ENCODE results near the gene TNIK.
"Not testable (repeated sequence)": the region's sequence is repeated elsewhere in the genome, so short reads cannot be mapped to it uniquely, and the experiment has no call there.

Gene TNIK

GRCh38 chr3:171311784-171312183 is 148.4 kb downstream of the TNIK start:
- no peak for DNase-seq (ENCODE audit: low read depth)

DNA sequence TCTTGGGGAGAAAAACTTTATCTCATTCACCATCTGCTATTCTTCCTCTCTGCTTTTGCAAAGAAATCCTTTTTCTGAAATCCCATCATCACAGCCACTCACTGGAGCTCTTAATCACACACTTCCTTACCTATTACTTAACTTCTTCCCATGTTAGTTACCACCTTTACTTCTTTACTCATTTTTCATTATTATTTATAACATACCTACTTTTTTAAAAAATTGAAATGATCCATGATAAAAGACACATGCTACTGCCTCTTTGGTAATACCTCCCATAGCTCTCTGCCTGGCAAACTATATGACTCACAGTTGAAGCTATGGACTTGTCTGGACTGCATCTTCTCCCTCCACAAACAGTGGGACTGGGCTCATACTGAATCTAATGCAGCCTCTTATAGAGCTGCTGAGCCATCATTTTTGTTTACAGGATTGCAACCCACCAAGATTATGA is 150.3 kb downstream of the TNIK start:
- DNase-seq (ENCODE audit: low read depth) = no peak

- no peak for DNase-seq (ENCODE audit: low read depth)
Observed at GRCh38 chr3:171307988-171308387, 152.2 kb downstream of the TNIK start.

- DNase-seq (ENCODE audit: low read depth) = no peak
Observed at GRCh38 chr3:171307046-171307585, 153.1 kb downstream of the TNIK start.

- DNase-seq (ENCODE audit: low read depth) = no peak
Observed at GRCh38 chr3:171306631-171307030, 153.6 kb downstream of the TNIK start.

DNA sequence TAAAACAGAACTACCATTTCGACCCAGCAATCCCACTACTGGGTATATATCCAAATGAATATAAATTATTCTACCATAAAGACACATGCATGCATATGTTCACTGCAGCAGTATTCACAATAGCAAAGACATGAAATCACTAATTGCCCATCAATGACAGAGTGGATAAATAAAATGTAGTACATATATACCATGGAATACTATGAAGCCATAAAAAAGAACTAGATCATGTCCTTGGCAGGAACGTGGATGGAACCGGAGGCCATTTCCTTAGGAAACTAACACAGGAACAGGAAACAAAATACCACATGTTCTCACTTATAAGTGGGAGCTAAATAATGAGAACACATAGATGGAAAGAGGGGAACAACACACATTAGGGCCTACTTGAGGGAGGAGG is 154.4 kb downstream of the TNIK start:
- not testable (repeated sequence) for DNase-seq (ENCODE audit: low read depth)

DNA sequence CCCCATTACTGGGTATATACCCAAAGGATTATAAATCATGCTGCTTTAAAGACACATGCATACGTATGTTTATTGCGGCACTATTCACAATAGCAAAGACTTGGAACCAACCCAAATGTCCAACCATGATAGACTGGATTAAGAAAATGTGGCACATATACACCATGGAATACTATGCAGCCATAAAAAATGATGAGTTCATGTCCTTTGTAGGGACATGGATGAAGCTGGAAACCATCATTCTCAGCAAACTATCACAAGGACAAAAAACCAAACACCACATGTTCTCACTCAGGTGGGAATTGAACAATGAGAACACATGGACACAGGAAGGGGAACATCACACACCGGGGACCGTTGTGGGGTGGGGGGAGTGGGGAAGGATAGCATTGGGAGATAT is 155.7 kb downstream of the TNIK start:
- DNase-seq (ENCODE audit: low read depth) = not testable (repeated sequence)

DNA sequence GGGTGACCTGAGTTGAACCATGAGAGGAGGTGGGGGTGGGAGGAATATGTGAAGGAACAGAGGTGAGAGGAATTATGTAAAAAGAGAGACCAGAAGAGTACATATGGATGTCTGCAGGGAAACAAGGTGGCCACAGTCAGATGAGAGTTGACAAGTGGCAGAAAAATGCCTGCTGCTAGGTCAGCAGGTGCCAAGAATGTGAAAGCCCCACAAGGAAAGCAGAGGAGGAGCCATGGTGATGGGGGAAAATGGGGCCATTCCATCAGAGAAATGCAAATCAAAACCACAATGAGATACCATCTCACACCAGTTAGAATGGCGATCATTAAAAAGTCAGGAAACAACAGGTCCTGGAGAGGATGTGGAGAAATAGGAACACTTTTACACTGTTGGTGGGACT is 156.2 kb downstream of the TNIK start:
- not testable (repeated sequence) for DNase-seq (ENCODE audit: low read depth)

DNA sequence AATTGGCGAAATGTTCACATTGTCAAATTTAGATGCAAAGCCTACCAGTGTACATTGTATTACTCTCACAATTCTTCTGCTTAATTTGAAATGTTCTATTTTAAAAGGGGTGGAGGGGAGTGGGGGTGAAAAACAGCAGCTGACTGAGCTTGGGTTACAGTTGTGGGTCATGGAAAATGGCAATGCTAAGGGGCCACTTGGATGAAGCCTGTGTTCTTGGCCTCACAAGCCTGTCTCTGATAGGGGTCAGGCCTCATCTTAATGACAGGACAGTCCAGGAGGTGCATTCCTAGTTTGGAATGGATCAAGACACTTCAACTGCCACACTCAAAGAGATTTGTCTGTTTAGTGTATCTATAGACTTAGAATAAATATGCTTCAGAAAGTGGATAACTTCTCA is 158.2 kb downstream of the TNIK start:
- DNase-seq (ENCODE audit: low read depth) = no peak

- DNase-seq (ENCODE audit: low read depth) = no peak
Observed at GRCh38 chr3:171301002-171301401, 159.2 kb downstream of the TNIK start.

- DNase-seq (ENCODE audit: low read depth) = no peak
Observed at GRCh38 chr3:171297951-171298350, 162.3 kb downstream of the TNIK start.

DNA sequence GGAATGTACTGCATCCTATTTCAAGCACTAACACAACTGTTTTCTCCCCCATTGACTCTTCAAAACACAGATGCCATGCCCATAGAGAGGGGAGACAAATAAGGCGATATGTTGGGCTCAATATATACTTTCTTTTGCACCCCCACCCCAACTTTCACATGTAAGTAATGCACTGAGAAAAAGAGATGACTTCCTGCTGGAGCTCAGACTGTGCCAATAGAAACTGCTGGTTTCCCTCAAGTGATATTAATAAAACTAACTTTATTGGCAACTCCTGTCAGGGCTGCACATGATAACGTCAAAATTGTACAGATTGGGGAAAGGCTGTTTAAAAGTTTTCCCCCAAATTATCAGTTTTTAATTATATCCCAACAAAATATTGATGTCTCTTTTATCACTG is 163.0 kb downstream of the TNIK start:
- no peak for DNase-seq (ENCODE audit: low read depth)

GRCh38 chr3:171295484-171296373 is 164.5 kb downstream of the TNIK start:
- no peak for DNase-seq (ENCODE audit: low read depth)

- no peak for DNase-seq (ENCODE audit: low read depth)
Observed at GRCh38 chr3:171293142-171293782, 166.9 kb downstream of the TNIK start.

GRCh38 chr3:171290680-171291079 is 169.5 kb downstream of the TNIK start:
- no peak for DNase-seq (ENCODE audit: low read depth)

DNA sequence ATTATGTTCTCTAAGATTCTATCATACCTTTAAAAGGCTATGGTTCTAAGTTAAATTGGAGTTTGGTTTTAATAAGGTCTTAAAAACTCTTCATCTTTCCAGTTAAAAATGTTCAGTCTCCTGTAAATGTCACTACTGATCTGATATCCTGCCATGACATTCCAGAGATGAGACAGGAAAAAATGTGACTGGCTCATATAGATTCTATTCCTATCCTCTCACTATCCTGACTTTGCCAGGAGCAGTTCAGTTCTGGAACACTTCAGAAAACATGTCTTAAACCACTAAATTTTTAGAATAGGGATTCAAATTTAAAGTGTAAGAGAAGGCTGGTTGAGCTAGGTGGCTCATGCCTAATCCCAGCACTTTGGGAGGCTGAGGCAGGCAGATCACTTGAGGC is 170.9 kb downstream of the TNIK start:
- no peak for DNase-seq (ENCODE audit: low read depth)

- not testable (repeated sequence) for DNase-seq (ENCODE audit: low read depth)
Observed at GRCh38 chr3:171287761-171288160, 172.4 kb downstream of the TNIK start.

DNA sequence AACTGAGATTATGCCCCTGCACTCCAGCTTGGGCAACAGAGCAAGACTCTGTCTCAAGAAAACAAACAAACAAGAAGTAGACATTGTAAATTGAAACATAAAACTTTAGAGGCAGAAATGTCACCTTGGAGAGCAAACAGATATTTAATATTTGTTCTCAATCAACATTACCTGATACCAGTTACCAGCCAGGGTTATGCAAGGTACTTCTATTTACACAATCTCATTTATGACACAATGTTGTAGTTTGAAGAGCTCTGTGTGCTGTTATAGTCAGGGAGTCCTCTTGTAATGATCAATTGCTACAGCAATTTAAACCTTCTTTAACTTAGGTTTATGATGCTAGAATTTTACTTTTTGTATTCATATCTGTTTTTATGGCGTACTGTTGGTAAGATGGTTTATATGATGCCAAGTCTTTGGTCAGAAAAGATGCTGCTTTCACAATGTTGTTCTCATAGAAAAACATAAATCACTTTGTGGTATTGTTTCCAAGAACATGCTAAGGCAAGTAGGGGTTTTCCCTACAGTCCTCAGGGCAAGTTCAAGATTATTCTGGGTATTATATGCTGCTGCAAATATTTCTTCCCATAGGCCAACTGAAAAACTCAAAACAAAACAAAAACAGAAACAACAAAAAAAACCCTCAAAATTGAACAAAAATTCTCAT is 173.5 kb downstream of the TNIK start:
- no peak for DNase-seq (ENCODE audit: low read depth)

GRCh38 chr3:171285287-171285686 is 174.9 kb downstream of the TNIK start:
- no peak for DNase-seq (ENCODE audit: low read depth)

GRCh38 chr3:171284308-171285075 is 175.7 kb downstream of the TNIK start:
- no peak for DNase-seq (ENCODE audit: low read depth)

GRCh38 chr3:171283848-171284222 is 176.4 kb downstream of the TNIK start:
- no peak for DNase-seq (ENCODE audit: low read depth)
